AG04450 (cell line): ENCODE results near the gene EPHA5. TPM values are rescaled to one million over a fixed set of nuclear protein-coding genes. Genes with fewer than 3 reads are reported as not detected.

Experiments
- CTCF ChIA-PET: fragments of 300-600, 350-600 bp; formaldehyde crosslinking; extraction: SDS; loops from one replicate; lab custom pipeline; 2022; ENCODE audit warnings: antibody characterized with exemption, inconsistent platforms; lab: Charles Lee
- POLR2A ChIA-PET: fragments of 350-600 bp; formaldehyde crosslinking; extraction: SDS; loops from one replicate; lab custom pipeline; 2021; ENCODE audit warnings: antibody characterized with exemption, inconsistent platforms; lab: Yijun Ruan, JAX
- DNase-seq: peaks from one replicate; pipeline ENCODE4 v3.0.0-alpha.2; 2011; ENCODE audit warnings: low read depth, low spot score
- H3K27ac ChIP-seq: one replicate; pipeline ENCODE4 v1.5.1; 2012; ENCODE audit warnings: low read depth, low read length, control low read depth
- H3K27me3 ChIP-seq: one replicate; pipeline ENCODE4 v1.6.0; 2012; ENCODE audit warnings: low read length; ENCODE audit not compliant: control insufficient read depth, insufficient read depth
- H3K4me3 ChIP-seq: 2 replicates; pipeline ENCODE4 v1.5.1; 2011; ENCODE audit warnings: mild to moderate bottlenecking, low read depth, low read length, control low read depth
- H3K9me3 ChIP-seq: 2 replicates; pipeline ENCODE4 v1.5.1; 2012; ENCODE audit warnings: low read length; ENCODE audit not compliant: control insufficient read depth, insufficient read depth
- polyA plus RNA-seq: library from polyadenylated mRNA; depleted of rRNA; stranded (reverse); fragments of >200 nt; gene quantifications from 2 replicates; pipeline ENCODE4 v1.2.3, GENCODE V29; 2011
- TF ChIP-seq, protein P1 (sequence below): IDR thresholded peaks from 2 replicates; pipeline ENCODE4 v1.5.1; 2011; ENCODE audit warnings: low read depth, low read length, control low read depth, inconsistent platforms

EPHA5 gene
- polyA plus RNA-seq, 1 experiment: 0.04 TPM

GRCh38 chr4:65341557-65341956 lies 328.7 kb downstream of the EPHA5 start:
- no peak for DNase-seq
- CTCF ChIA-PET: no interaction called here
- H3K4me3 ChIP-seq: no peak overlapping the region
- H3K27ac ChIP-seq: no peak overlapping the region
- H3K9me3 ChIP-seq: no peaks in the 10 kb centered on the region
- POLR2A ChIA-PET: no interaction called here
- no peaks in the 10 kb centered on the region for H3K27me3 ChIP-seq
- TF ChIP-seq, protein P1, sequence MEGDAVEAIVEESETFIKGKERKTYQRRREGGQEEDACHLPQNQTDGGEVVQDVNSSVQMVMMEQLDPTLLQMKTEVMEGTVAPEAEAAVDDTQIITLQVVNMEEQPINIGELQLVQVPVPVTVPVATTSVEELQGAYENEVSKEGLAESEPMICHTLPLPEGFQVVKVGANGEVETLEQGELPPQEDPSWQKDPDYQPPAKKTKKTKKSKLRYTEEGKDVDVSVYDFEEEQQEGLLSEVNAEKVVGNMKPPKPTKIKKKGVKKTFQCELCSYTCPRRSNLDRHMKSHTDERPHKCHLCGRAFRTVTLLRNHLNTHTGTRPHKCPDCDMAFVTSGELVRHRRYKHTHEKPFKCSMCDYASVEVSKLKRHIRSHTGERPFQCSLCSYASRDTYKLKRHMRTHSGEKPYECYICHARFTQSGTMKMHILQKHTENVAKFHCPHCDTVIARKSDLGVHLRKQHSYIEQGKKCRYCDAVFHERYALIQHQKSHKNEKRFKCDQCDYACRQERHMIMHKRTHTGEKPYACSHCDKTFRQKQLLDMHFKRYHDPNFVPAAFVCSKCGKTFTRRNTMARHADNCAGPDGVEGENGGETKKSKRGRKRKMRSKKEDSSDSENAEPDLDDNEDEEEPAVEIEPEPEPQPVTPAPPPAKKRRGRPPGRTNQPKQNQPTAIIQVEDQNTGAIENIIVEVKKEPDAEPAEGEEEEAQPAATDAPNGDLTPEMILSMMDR: no peak

DNA sequence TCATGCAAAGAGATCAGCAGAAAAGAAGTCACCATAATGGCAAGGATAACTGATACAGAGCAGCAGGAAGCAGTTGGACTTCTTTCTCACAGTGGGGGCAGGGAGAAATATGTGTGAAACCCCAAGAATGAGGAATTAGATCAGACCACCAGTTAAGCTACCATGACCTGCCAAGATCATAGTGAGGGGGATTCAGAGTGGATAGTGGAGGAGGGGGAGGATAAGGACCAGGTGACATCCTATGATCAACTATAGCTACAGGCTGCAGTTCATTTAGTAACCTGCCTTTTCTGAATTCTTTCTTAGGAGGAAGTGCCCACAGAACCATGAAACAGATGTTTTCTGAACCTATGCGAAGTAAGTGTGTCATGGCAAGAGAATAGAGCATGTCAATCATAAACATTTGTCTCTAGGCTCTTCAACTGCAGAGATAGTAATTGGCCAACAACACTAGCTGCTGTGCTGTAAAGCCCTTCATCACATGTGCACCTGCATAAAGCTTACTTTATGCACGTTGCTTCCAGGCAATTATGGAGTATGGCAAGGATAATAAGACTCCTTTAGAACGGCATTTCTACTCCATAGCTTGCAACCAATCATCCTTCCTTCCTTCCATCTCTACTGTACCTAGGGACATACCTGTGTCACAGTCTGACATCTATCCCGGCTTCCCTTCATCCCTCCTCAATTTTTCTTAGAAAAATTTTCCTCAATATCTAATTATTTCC lies 329.7 kb downstream of the EPHA5 start:
- ChIA-PET POLR2A (no interaction called here), CTCF (no interaction called here)
- H3K4me3 ChIP-seq: no peak overlapping the region
- no peaks in the 10 kb centered on the region for H3K9me3 ChIP-seq
- H3K27ac ChIP-seq: no peak overlapping the region
- TF ChIP-seq, protein P1: no peak
- H3K27me3 ChIP-seq: no peaks in the 10 kb centered on the region
- DNase-seq: no peak

DNA sequence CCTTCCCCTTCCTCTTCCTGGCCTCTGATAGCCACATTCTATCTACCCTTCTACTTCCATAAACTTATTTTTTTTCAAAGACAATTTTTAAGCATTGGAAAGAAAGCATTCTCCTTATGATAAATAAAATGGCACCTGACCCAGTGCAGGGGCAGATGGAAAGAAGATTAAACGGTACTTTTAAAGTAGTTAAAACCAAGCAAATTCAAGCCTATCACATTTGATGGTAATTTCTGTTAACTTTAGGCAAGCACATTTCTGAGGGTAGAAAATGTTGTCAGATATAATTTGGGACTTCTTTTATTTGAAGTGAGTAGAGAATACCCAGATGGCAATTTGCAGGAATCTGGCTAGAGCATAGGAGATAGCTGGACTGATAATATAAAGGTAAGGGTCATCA lies 332.9 kb downstream of the EPHA5 start:
- H3K4me3 ChIP-seq: no peak overlapping the region
- H3K27me3 ChIP-seq: no peaks in the 10 kb centered on the region
- TF ChIP-seq, protein P1: no peak
- CTCF ChIA-PET: no interaction called here
- no peak for DNase-seq
- POLR2A ChIA-PET: no interaction called here
- H3K27ac ChIP-seq: no peak overlapping the region
- no peaks in the 10 kb centered on the region for H3K9me3 ChIP-seq

GRCh38 chr4:65336465-65336864 lies 333.8 kb downstream of the EPHA5 start:
- no peak overlapping the region for H3K4me3 ChIP-seq
- no peak overlapping the region for H3K27ac ChIP-seq
- TF ChIP-seq, protein P1: no peak
- no peaks in the 10 kb centered on the region for H3K27me3 ChIP-seq
- no peaks in the 10 kb centered on the region for H3K9me3 ChIP-seq
- ChIA-PET CTCF (no interaction called here), POLR2A (no interaction called here)
- DNase-seq: no peak

- TF ChIP-seq, protein P1: no peak
- Histone ChIP-seq H3K4me3 (no peak overlapping the region), H3K27ac (no peak overlapping the region), H3K9me3 (no peaks in the 10 kb centered on the region), H3K27me3 (no peaks in the 10 kb centered on the region)
- CTCF ChIA-PET: no interaction called here
- no peak for DNase-seq
- POLR2A ChIA-PET: no interaction called here
These were observed 353.8 kb downstream of the EPHA5 start for GRCh38 chr4:65316534-65316933.
